ENCODE data around the gene COL15A1. TPM values are rescaled to one million over a fixed set of nuclear protein-coding genes. Genes with fewer than 3 reads are reported as not detected.

The COL15A1 gene
- total RNA-seq, 2 experiments from 2014 or later = not detected

DNA sequence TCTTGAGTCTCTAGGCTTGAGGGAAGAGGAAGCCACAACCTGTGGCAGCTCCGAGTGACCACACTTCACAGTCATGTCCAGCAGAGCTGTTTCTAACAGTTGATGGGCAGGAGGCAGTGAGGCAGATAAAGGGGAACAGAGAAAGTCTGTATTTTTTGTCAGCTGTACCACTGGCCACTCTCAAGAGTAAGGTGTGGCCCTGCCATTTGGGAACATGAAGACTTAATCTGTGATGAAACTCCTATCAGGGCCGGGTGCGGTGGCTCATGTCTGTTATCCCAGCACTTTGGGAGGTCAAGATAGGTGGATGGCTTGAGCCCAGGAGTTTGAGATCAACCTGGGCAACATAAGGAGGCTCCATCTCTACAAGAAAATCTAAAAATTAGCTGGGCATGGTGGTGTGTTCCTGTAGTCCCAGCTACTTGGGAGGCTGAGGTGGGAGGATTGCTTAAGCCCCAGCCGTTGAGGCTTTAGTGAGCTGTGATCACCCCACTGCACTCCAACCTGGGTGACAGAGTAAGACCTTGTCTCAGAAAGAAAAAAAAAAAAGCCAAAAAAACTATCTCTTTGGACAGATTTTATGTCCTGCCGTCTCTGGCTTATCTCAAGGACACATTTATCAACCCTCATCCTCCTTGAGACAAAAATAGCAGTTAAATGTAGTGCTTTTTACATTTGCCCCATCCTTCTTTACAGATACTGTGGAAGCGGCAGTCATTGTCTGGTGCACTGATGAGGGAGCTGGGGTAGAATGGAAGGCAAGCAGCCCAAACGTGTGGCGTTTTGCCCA lies 11.9 kb upstream of the COL15A1 start:
- no peak for DNase-seq
- ChIA-PET CTCF (no interaction called here), POLR2A (interaction anchor here (0.6 kb wide), 1 partner anchor 16 kb away, joined by 7 read pairs; no protein-coding TSS in a partner anchor)
- H3K27me3 Mint-ChIP-seq = peaks cover 19% of the 10 kb centered on the region
- intact Hi-C loops (cut with DNase I, micrococcal nuclease) = loop anchor here in 1 of 2 experiments (10.0 kb wide), 2 partner anchors 57 to 63 kb away; no protein-coding TSS in a partner anchor
- no peak for ATAC-seq
- no peaks in the 10 kb centered on the region for H3K36me3 Mint-ChIP-seq (ENCODE audit: low read depth)
- H3K4me3 Mint-ChIP-seq = no peak overlapping the region
- H3K27ac Mint-ChIP-seq = no peak overlapping the region
- H3K9me3 Mint-ChIP-seq (ENCODE audit: low read depth) = no peaks in the 10 kb centered on the region
- H3K4me1 Mint-ChIP-seq = no peaks in the 10 kb centered on the region

DNA sequence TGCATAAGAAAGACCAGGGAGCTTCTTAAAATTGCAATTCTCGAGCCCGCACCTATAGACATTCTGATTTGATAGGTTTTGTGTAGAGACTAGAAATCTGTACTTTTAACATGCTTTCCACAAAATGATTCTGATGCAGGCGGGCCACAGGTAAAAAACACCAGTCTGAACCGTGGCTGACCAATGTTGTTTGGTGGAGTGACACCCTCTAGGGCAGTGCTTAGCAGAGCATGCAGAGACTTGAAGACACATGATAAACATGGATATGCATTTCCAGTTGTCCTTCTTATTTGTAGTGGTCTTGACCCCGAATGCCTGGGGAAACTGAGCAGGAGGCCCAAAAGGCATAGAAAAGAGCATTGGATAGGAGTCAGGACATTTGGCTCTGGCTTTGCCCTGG lies 10.5 kb upstream of the COL15A1 start:
- CTCF ChIA-PET = no interaction called here
- intact Hi-C loops (cut with DNase I, micrococcal nuclease) = loop anchor here in 1 of 2 experiments (10.0 kb wide), 2 partner anchors 58 to 62 kb away; no protein-coding TSS in a partner anchor
- ATAC-seq (peak; percentile 33), DNase-seq (no peak)
- H3K4me1 Mint-ChIP-seq = no peaks in the 10 kb centered on the region
- peaks cover 20% of the 10 kb centered on the region for H3K27me3 Mint-ChIP-seq
- no peaks in the 10 kb centered on the region for H3K9me3 Mint-ChIP-seq (ENCODE audit: low read depth)
- H3K27ac Mint-ChIP-seq = no peak overlapping the region
- H3K36me3 Mint-ChIP-seq (ENCODE audit: low read depth) = no peaks in the 10 kb centered on the region
- POLR2A ChIA-PET = no interaction called here
- H3K4me3 Mint-ChIP-seq = no peak overlapping the region

DNA sequence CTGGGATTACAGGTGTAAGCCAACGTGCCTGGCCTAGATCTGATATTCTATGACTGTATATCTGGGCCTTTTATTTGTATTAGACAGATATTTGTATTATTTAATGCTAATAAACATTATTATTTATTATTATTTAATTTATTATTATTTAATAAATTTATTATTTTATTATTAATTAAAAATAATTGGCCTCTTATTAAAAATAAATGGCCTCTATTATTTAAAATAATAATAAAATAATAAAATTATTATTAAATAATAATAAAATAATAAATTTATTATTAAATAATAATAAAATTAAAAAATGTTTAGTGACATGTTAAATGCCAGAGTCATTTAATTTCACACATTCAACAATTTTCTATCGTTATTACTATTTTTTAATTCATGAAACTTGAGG lies 9.8 kb upstream of the COL15A1 start:
- no peak for DNase-seq
- Mint-ChIP-seq H3K36me3 (ENCODE audit: low read depth) (no peaks in the 10 kb centered on the region), H3K9me3 (ENCODE audit: low read depth) (no peaks in the 10 kb centered on the region), H3K4me3 (no peak overlapping the region), H3K27ac (no peak overlapping the region), H3K27me3 (peaks cover 21% of the 10 kb centered on the region), H3K4me1 (no peaks in the 10 kb centered on the region)
- CTCF ChIA-PET = no interaction called here
- POLR2A ChIA-PET = no interaction called here
- intact Hi-C loops (cut with DNase I, micrococcal nuclease) = loop anchor here in 1 of 2 experiments (10.0 kb wide), 2 partner anchors 59 to 61 kb away; no protein-coding TSS in a partner anchor
- no peak for ATAC-seq

DNA sequence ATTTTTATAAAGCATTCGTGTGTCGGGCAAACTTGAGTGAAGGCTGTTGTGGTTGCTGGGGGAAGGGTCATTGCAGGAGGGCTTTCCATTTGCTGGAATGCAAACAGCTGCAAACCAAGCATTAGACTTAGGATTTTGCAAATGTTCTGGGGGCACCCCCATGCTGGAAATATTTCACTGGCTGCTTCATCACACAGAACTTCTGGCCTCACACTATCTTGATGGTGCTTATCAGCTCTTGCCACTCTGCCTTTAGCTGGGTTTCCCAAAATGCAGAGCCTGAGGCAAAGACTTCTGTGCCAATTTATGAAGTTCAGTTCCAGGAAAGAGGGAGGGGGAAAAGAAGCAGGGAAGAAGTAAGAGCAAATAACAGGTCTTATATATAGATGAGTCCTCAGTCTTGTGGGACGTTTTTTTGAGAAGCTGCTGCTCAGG lies 8.6 kb upstream of the COL15A1 start:
- DNase-seq = no peak
- CTCF ChIA-PET = interaction anchor here (0.8 kb wide), 1 partner anchor 12 kb away, joined by 3 read pairs; no protein-coding TSS in a partner anchor
- no peaks in the 10 kb centered on the region for H3K36me3 Mint-ChIP-seq (ENCODE audit: low read depth)
- no peaks in the 10 kb centered on the region for H3K9me3 Mint-ChIP-seq (ENCODE audit: low read depth)
- H3K27me3 Mint-ChIP-seq = peaks cover 25% of the 10 kb centered on the region
- intact Hi-C loops (cut with DNase I, micrococcal nuclease) = loop anchor here in 1 of 2 experiments (10.0 kb wide), 2 partner anchors 60 kb away; no protein-coding TSS in a partner anchor
- ATAC-seq = no peak
- H3K4me1 Mint-ChIP-seq = no peaks in the 10 kb centered on the region
- no peak overlapping the region for H3K27ac Mint-ChIP-seq
- H3K4me3 Mint-ChIP-seq = no peak overlapping the region
- POLR2A ChIA-PET = no interaction called here

DNA sequence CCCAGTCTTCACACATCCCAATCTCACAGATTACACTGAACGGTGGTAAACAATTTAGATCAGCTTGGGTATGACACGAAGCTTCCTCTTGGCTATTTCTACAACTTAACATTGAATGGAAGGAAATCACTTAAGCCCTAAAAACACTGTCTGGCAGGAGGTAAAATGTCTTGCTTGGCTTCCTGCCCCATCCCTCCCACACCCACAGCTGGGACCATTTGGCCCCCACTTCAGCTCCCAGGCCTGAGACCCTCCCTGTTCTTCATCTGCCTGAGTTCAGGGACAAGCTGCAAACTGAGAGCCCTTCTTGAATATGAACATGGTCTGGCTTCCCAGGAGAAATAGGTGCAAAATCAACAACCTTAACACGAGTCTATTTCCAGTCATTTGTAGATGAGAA lies 3.4 kb upstream of the COL15A1 start:
- peaks cover 6% of the 10 kb centered on the region for H3K4me1 Mint-ChIP-seq
- no peak for DNase-seq
- ATAC-seq = no peak
- H3K36me3 Mint-ChIP-seq (ENCODE audit: low read depth) = no peaks in the 10 kb centered on the region
- CTCF ChIA-PET = no interaction called here
- no peak overlapping the region for H3K4me3 Mint-ChIP-seq
- peaks cover 56% of the 10 kb centered on the region for H3K27me3 Mint-ChIP-seq
- POLR2A ChIA-PET = no interaction called here
- no peak overlapping the region for H3K27ac Mint-ChIP-seq
- no peaks in the 10 kb centered on the region for H3K9me3 Mint-ChIP-seq (ENCODE audit: low read depth)
- intact Hi-C loops (cut with DNase I, micrococcal nuclease) = no loop called here

DNA sequence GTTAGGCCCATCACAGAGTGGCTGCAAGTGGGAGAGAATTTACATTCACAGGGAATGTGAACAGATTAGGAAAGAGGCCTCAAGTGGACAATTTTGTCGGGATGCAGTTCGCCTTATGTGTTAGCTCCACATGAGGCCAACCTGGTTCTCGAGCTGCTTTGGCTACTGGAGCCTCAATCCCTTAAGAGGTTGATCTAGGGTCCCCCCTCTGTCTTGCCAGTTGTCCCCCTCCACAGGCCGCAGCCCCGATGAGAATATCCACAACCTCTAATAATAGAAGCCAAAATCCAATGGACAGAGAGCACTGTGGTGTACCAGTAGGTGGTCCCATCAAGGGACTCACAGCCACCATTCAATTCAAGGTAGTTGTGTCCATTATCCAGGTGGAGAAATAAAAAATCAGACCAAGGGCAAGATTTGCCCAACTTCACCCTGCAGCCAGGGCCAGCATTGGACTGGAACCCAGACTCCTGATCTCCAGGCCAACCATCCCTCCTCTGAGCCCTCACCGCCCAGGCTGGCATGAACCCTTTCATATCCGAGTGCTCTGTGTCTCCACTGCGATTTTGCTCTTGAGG lies 1.7 kb upstream of the COL15A1 start:
- ChIA-PET CTCF (no interaction called here), POLR2A (no interaction called here)
- no peaks in the 10 kb centered on the region for H3K36me3 Mint-ChIP-seq (ENCODE audit: low read depth)
- DNase-seq (no peak), ATAC-seq (no peak)
- no peaks in the 10 kb centered on the region for H3K9me3 Mint-ChIP-seq (ENCODE audit: low read depth)
- peaks cover 60% of the 10 kb centered on the region for H3K27me3 Mint-ChIP-seq
- peaks cover 6% of the 10 kb centered on the region for H3K4me1 Mint-ChIP-seq
- H3K4me3 Mint-ChIP-seq = no peak overlapping the region
- H3K27ac Mint-ChIP-seq = no peak overlapping the region
- intact Hi-C loops (cut with DNase I, micrococcal nuclease) = no loop called here

DNA sequence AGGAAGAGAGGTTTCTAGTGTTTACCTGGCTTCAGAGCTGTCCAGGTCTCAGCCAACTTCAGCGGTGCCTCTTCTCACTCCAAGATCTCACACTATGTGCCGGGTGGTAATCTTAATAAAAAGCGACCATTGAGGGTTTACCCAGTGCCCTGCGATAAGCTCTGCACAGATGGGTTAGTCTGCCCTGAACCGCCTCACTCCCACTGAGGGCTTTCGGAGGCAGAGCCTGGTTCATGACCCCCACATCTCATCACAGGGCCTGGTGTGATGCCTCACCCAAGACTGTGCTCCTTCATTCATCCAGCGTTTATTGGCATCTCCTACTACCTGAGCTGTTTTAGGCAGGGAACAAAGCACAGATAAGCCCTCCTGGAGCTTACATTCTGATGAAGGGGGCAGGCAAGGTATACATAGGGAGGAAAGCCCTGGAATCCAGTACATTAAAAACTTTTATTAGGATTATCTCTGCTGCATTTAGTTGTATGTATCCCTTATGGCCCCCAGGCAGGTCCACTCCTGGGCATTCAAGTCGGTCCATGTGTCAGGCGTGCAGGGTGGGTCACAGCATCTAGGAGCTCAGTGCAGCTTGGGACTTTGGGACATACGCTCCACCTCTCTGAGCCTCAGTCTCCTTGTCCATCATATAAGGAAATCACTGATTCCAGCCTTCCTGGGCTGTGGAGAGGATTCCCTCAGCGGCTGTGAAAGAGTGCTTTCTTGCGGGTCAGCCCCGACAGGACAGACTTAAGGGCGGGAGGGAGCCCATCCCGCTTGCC lies 613 bp upstream of the COL15A1 start:
- CTCF ChIA-PET = interaction anchor here (0.7 kb wide), 1 partner anchor 51 kb away, joined by 3 read pairs; no protein-coding TSS in a partner anchor
- POLR2A ChIA-PET = no interaction called here

DNA sequence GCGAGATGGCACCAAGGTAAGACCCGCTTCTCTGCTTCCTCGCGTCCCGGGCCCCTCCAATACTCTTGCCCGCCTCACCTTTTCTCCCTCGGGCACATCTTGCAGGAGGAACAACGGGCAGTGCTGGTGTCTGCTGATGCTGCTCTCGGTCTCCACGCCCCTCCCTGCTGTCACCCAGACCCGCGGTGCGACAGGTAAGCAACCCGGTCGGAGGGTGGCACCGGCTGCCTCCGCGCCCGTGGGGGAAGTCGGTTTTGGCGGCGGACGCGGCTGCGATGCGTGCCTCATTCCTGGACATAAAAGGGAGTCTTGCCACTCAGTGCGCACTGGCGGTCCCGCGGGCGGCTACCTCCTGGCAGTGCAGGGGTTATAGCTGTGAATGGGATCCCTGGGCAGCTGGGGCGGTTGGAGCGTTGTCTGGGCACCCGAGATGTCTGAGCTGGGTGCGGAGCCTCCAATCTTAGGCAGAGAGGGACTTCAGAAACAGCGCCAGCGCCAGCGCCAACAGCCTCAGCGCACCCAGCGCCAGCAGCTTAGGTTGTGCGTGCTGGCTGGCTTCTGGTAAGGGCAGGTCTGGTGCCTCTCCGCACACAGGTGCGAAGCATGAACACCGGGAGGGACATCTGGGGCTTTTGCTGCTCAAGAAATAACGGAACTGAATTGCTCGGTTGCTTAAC lies 488 bp downstream of the COL15A1 start:
- ChIA-PET POLR2A (no interaction called here), CTCF (interaction anchor here (0.6 kb wide), 1 partner anchor 30 kb away, joined by 3 read pairs; no protein-coding TSS in a partner anchor)
- Mint-ChIP-seq H3K27me3 (peaks cover 53% of the 10 kb centered on the region), H3K36me3 (ENCODE audit: low read depth) (no peaks in the 10 kb centered on the region), H3K9me3 (ENCODE audit: low read depth) (no peaks in the 10 kb centered on the region), H3K27ac (no peak overlapping the region), H3K4me3 (peak overlapping the region; percentile 46), H3K4me1 (peaks cover 6% of the 10 kb centered on the region)
- intact Hi-C loops (cut with DNase I, micrococcal nuclease) = no loop called here
- peak; percentile 19 for DNase-seq
- no peak for ATAC-seq

More for the DNA sequence above, 613 bp upstream of the COL15A1 start:
- H3K4me1 Mint-ChIP-seq = peaks cover 6% of the 10 kb centered on the region
- peaks cover 57% of the 10 kb centered on the region for H3K27me3 Mint-ChIP-seq
- H3K36me3 Mint-ChIP-seq (ENCODE audit: low read depth) = no peaks in the 10 kb centered on the region
- intact Hi-C loops (cut with DNase I, micrococcal nuclease) = no loop called here
- DNase-seq (no peak), ATAC-seq (no peak)
- no peak overlapping the region for H3K4me3 Mint-ChIP-seq
- no peaks in the 10 kb centered on the region for H3K9me3 Mint-ChIP-seq (ENCODE audit: low read depth)
- no peak overlapping the region for H3K27ac Mint-ChIP-seq

DNA sequence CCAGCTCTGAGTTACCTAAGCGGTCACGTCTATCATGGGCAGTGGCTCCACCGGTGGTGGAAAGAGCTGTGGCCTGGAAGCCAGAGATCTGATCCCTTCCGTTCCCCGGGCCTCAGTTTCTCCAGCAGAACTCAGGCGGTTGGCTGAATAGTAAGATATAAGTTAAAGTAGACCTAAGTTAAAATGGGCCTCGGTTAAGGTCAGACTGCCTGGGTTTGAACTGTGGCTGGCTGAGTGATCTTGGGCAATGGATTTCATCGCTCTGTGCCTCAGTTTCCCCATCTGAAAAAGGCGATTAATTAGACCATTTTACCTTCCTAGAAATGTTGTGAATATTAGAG lies 997 bp downstream of the COL15A1 start:
- DNase-seq (no peak), ATAC-seq (no peak)
- Mint-ChIP-seq H3K27me3 (peaks cover 51% of the 10 kb centered on the region), H3K9me3 (ENCODE audit: low read depth) (no peaks in the 10 kb centered on the region), H3K4me3 (no peak overlapping the region), H3K27ac (no peak overlapping the region), H3K36me3 (ENCODE audit: low read depth) (no peaks in the 10 kb centered on the region), H3K4me1 (peaks cover 6% of the 10 kb centered on the region)
- POLR2A ChIA-PET = no interaction called here
- intact Hi-C loops (cut with DNase I, micrococcal nuclease) = no loop called here
- CTCF ChIA-PET = interaction anchor here (0.9 kb wide), 1 partner anchor 671 kb away, joined by 3 read pairs; no protein-coding TSS in a partner anchor

DNA sequence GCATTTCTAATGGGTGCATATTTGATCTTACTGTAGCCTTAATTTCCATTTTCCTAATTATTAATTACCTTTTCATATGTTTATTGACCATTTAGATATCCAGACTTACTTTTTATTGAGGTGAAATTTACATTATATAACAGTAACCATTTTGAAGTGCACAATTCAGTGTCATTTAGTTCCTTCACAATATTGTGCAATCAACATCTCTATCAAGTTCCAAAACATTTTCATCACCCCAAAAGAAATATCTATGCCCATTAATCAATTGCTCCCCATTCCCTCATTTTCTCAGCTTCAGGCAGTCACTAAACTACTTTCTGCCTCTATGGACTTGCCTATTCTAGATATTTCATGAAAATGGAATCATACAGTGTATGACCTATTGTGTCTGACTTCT lies 5.9 kb downstream of the COL15A1 start:
- Mint-ChIP-seq H3K4me3 (no peak overlapping the region), H3K27ac (no peak overlapping the region), H3K27me3 (peaks cover 26% of the 10 kb centered on the region), H3K4me1 (no peaks in the 10 kb centered on the region), H3K9me3 (ENCODE audit: low read depth) (no peaks in the 10 kb centered on the region), H3K36me3 (ENCODE audit: low read depth) (no peaks in the 10 kb centered on the region)
- CTCF ChIA-PET = no interaction called here
- POLR2A ChIA-PET = no interaction called here
- intact Hi-C loops (cut with DNase I, micrococcal nuclease) = no loop called here
- DNase-seq (no peak), ATAC-seq (no peak)

DNA sequence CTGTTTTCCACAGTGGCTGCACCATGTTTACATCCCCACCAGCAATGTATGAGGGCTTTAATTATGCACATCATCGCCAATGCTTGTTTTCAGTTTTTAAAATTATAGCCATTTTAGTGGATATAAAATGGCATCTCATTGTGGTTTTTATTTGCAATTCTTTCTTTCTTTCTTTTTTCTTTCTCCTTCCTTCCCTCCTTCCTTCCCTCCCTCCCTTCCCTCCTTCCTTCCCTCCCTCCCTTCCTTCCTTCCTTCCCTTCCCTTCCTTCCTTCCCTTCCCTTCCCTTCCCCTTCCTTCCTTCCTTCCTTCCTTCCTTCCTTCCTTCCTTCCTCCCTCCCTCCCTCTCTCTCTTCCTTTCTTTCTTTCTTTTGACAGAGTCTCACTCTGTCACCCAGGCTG lies 6.6 kb downstream of the COL15A1 start:
- H3K27me3 Mint-ChIP-seq = peaks cover 19% of the 10 kb centered on the region
- CTCF ChIA-PET = no interaction called here
- POLR2A ChIA-PET = no interaction called here
- intact Hi-C loops (cut with DNase I, micrococcal nuclease) = no loop called here
- no peak for DNase-seq
- no peaks in the 10 kb centered on the region for H3K4me1 Mint-ChIP-seq
- no peak overlapping the region for H3K4me3 Mint-ChIP-seq
- H3K9me3 Mint-ChIP-seq (ENCODE audit: low read depth) = no peaks in the 10 kb centered on the region
- H3K36me3 Mint-ChIP-seq (ENCODE audit: low read depth) = no peaks in the 10 kb centered on the region
- ATAC-seq = no peak
- no peak overlapping the region for H3K27ac Mint-ChIP-seq

All from activated CD4-positive, alpha-beta T cell treated with anti-CD3 and anti-CD28 coated beads for 36 hours (primary cell).